HG03196 (cell line): ENCODE measurements around the gene ZBTB37.
"Not testable (repeated sequence)": the region's sequence is repeated elsewhere in the genome, so short reads cannot be mapped to it uniquely, and the experiment has no call there.

ENCODE experiments used
- ATAC-seq: cut with Tn5 transposase; IDR thresholded peaks from one replicate; pipeline ENCODE4 v1.9.1; 2021; ENCODE audit not compliant: unreplicated experiment

ZBTB37 gene

DNA sequence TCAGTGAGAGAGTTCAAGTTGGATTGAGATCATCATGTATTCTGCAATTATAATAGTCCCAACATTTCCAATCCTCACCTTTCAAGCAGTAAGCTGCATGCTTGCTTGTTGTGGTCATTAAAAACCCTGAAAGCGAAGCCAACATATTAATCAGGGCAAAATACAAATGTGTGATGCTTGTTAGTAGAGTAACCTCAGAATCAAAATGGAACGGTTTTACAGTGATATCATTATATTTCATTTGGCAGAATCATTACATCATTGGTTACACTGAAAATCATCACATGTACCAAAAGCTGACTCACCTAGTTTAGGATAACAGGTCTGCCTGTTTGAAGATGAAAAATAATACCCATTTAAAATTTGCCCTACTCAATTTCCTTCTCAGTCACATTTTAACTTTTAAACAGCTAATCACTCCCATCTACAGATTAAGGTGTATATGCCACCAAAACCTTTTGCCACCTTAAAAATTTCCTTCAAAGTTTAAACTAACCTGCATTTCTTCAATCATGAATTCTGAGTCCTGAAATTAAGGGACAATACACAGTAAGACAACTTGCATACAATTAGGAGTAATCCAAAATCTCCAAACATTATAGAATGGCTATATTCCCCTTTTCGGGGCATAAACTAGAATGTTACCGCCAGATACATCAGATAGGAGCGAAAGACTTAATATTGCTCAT, 3.9 kb upstream of the ZBTB37 start:
- ATAC-seq = no peak

DNA sequence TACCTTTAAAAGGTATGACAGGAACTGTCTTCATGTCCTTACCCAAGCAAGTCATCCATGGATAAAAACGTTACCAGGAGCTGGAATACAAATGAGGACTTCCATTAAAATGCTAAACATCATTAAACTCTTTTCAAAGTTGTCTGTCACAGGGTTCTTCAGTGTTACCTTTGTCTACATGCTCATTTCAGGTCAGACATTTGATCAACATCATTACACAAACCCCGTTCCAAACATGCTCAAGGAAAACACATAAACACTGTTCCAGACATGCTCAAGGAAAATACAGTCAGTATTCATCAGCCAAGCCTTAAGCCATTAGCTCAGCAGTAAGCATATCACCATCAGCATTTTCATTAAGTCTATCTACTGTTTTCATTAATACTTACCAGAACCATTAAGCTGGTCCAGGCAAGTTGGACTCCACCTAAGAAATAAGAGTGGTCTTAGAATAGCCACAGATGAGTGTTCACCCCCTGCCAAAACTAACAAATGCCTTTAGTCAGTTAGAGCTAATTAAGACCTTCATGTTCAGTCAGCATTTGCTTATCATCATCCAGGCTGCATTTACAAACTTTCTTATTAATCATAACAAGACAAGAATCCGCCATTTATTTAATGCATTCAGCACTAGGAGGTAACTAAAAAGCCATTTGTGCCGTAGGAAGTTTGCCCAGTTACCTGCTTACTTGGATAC, 2.6 kb upstream of the ZBTB37 start:
- no peak for ATAC-seq

GRCh38 chr1:173866413-173867115, 1.6 kb upstream of the ZBTB37 start:
- no peak for ATAC-seq

DNA sequence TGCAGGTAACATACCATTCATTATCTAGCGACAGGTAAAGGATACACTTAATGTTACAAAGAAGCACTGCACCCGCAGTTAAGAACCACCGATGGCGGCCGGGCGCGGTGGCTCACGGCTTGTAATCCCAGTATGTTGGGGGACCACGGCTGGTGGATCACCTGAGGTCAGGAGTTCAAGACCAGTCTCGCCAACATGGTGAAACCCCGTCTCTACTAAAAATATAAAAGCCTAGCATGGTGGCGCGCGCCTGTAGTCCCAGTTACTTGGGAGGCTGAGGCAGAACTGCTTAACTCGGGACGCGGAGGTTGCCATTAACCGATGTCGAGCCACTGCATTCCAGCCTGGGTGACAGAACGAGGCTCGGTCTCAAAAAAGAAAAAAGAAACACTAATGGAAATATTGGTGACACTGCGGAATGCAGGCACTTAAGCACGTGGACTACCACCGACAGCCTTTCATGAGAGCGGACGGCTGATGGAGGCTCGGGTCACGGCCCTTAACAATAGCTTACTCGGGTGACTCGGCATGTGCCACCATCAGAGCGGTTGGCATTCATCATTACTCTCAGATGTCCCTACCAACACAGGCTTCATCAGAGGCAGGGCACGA, 933 bp upstream of the ZBTB37 start:
- ATAC-seq = no peak

DNA sequence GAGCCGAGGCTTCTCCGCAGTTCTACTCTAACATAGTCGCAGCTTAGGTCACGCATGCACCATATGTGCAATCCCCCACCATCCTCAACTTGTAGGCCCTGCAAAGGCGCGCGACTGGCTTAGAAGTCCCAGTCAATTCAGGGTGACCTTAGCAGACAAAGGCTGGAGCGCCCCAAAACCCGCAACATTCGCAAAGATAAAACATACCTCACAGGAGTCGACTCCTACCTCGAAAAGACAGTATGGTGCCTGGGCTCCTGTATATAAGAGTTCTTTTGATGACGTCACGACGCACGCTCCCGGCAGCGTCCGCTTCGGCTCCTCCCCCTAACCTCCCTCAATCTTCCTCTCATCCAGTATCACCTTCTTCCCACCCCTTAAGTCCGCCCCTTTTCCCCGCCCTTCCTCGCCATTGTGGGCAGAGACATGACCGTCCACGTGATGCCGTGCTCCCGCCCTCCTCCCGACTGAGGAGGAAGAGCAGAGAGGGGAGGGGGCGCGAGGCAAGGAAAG, 371 bp upstream of the ZBTB37 start, which contains the start of gene GAS5:
GAS5 (minus strand) TSS at position 237 of the 513 bp plus-strand sequence.
- peak; percentile 66 for ATAC-seq

DNA sequence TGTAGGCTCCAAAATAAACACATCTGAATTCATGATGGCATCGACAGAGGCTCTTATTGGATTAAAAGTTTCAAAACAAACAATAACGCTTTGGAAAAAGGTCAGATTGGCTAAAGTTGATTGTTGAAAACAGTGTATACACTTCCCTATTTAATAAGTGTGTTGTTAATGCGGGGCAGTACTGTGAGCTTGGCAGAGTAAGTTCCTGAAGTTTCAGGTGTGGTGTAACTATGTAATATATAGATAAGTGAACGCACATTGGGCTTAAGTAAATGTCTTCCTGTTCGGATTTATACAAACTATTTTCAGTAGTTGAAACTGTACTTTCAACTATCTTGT, 810 bp downstream of the ZBTB37 start:
- no peak for ATAC-seq

- ATAC-seq = no peak
These were observed 2.3 kb downstream of the ZBTB37 start for GRCh38 chr1:173870252-173871075.

DNA sequence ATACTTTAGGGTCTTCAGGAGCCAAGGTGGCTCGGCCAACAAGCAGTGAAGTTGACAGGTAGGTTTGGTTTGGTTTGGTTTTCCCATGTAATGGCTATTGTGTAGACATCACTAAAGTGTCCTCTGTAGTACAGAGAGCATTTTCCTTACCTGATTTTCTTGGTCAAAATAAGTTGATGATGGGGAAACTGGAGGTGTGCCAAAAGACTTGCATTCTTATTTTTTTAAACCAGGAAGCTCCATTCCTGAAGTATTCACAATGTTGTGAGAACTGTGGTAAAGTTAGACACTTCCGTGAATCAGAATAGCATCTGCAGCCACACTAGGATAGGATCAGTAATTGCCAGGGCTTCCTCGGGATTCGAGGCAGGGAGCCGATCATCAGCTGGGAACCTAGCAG, 2.9 kb downstream of the ZBTB37 start:
- ATAC-seq = no peak

- ATAC-seq = no peak
These were observed 3.3 kb downstream of the ZBTB37 start for GRCh38 chr1:173871500-173871899.

DNA sequence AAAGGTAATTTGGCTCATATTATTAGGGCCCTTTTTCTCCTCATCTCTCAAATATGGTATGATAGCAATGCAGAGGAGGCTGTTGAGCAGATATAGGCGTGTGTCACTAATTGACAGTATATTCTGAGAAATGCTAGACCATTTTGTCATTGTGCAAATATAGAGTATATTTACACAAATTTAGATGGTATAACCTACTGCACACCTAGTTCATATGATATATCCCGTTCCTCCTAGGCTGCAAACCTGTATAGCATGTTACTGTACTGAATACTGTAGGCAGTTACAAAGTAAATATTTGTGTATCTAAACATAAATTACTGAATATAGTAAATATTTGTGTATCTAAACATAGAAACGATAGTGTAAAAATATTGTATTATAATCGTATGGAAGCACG, 8.6 kb downstream of the ZBTB37 start:
- no peak for ATAC-seq

DNA sequence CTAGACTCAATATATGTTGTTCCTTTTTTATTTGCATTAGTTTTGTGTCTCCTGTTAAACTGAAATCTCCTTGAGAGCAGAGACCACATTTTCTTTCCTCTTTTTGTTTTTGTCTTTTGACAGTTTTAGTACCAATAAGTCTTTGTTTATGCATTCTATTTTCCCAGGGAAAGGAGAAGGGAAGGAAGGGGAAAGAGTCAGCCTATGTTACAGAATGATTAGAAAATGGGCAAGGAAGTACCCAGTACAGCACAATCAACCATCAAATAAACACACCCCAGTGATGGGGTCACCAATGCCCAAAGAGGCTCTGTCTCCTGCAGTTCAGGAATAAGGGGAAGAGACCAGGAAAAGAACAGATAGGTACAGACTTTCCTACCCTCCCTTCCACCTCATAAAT, 10.1 kb downstream of the ZBTB37 start:
- no peak for ATAC-seq

DNA sequence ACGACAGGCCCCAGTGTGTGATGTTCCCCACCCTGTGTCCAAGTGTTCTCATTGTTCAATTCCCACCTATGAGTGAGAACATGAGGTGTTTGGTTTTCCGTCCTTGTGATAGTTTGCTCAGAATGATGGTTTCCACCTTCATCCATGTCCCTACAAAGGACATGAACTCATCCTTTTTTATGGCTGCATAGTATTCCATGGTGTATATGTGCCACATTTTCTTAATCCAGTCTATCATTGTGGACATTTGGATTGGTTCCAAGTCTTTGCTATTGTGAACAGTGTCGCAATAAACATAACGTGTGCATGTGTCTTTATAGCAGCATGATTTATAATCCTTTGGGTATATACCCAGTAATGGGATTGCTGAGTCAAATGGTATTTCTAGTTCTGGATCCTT, 12.9 kb downstream of the ZBTB37 start:
- not testable (repeated sequence) for ATAC-seq

DNA sequence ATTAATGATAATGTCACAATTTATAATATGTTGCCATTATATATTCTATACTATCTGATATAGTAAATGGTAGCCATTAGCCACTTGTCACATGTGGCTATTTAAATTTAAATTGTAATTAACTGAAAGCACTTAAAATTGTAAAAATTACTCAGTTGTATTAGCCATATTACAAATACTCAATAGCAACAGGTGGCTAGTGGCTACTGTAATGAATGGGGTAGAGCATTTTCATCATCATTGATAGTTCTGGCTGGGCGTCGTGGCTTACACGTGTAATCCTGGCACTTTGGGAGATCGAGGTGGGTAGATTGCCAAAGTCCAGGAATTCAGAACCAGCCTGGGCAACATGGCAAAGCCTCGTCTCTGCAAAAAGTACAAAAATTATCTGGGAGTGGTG, 16.5 kb downstream of the ZBTB37 start:
- ATAC-seq = no peak

DNA sequence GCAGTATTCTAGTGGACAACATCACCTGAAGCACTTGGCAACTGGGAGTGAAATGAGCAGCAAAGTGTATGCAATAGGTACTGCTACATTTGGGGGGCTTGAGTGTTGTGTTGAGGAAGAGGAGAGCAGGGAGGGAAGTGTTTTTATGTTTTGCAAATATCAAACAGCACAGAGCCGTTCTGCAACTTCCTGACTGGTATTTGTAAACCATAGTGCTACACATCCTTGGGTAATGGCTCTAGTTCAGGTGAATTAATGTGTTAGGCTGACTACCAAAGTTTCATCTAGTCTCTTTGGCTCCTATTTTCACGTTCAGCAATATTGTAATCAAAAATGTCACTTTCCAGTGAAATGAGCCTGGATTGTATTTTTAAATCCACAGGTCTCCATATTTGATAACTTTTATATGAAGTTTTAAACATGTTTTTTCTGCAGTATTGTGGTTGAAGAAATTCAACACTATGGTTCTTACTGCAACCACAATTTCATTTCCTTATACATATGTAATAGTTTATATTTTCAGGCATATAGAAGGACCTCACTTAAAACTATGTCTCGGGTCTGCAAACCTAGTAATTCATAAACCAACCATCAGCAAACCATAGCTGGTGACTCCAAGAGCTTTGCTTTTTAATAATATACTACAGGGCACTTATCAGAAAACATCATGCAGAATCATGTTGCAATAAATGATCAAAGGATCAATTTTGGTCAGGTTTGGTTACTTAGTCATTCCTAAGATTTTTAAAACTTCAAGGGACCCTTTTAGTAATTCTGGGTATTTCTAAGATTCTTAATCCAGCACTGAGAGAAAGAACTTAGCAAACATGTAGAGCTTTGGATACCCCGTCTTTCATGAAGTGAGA, 18.8 kb downstream of the ZBTB37 start:
- no peak for ATAC-seq

DNA sequence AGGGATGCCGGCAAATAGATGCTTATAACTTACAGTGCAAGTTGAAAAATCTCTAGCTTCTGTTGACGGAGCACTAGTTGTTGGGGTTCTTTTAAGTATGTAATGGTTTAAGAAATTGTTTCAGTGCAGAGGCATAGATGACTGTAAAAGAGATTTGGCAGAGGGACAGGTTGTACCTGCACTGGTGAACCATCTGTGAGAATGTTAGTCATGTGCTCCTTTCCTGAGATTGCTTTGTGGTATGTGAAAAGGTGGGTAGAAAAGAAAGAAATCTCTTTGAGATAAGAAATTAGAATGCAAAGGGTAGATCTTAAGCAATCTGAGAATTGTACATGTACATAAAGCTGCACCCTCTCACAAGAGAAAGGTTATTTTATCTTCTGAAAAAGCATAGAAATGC, 19.4 kb downstream of the ZBTB37 start:
- no peak for ATAC-seq

- no peak for ATAC-seq
These were observed 20.6 kb downstream of the ZBTB37 start for GRCh38 chr1:173888749-173889148.

DNA sequence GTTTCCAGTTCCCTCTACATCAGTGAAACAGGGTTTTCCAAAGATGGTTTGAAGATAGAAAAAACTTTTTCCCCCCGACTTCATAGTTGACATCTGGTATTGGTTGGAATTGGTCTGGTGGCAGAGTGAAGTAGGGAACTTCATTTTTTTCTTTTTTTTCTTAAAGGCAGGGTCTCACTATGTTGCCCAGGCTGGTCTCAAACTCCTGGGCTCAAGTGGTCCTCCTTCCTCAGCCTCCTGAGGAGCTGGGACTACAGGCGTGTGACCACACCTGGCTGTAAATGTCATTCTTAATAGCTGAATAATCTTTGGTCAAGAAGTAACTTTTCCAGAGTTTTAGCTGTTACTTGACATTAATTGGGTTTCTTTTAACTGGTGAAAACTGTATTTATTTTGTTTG, 21.7 kb downstream of the ZBTB37 start:
- no peak for ATAC-seq

DNA sequence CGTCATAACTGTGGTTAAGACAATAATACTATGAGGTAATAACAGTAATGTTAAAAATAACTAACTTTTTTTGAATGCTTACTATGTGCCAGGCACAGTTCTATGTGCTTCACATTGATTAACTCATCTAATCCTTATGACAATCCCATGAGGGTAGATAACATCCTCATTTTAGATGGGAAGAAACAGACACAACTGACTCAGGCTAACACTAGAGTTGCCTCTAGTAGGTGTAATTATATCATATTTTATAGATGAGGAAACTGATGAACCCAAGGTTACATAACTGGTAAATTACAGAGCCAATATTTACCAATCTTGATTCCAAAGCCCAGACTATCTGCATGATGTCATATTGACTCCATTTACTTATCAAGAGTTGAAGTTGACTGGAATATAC, 25.4 kb downstream of the ZBTB37 start:
- ATAC-seq = no peak

GRCh38 chr1:173894189-173894588, 26.0 kb downstream of the ZBTB37 start:
- ATAC-seq = no peak

GRCh38 chr1:173900427-173900826, 32.2 kb downstream of the ZBTB37 start:
- no peak for ATAC-seq
